Hepatocyte (in vitro differentiated cells): ENCODE results near the gene PTAFR. TPM values are rescaled to one million over a fixed set of nuclear protein-coding genes. Genes with fewer than 3 reads are reported as not detected.

ENCODE experiments used
- DNase-seq: peaks from one replicate; pipeline ENCODE4 v3.0.0-alpha.2; 2016; ENCODE audit warnings: low spot score
- H2AFZ ChIP-seq: fragments of 200-600 bp; sonication (generic); 2 replicates; pipeline ENCODE4 v1.6.0; 2016; ENCODE audit warnings: antibody characterized with exemption, mild to moderate bottlenecking
- H3K27ac ChIP-seq: fragments of 200-600 bp; sonication (generic); 2 replicates; pipeline ENCODE4 v1.5.1; 2016; ENCODE audit warnings: mild to moderate bottlenecking
- H3K27me3 ChIP-seq: fragments of 200-600 bp; sonication (generic); 2 replicates; pipeline ENCODE4 v1.6.1; 2016
- H3K36me3 ChIP-seq: fragments of 200-600 bp; sonication (generic); replicated peaks from 2 replicates; pipeline ENCODE4 v1.5.1; 2016; ENCODE audit warnings: low read depth; ENCODE audit not compliant: insufficient read depth
- H3K4me1 ChIP-seq: fragments of 200-600 bp; sonication (generic); 2 replicates; pipeline ENCODE4 v1.5.1; 2016; ENCODE audit warnings: mild to moderate bottlenecking, moderate library complexity; ENCODE audit not compliant: insufficient read depth
- H3K4me2 ChIP-seq: fragments of 200-600 bp; sonication (generic); 2 replicates; pipeline ENCODE4 v1.6.0; 2016
- H3K4me3 ChIP-seq: fragments of 200-600 bp; sonication (generic); 2 replicates; pipeline ENCODE4 v1.5.1; 2016; ENCODE audit warnings: mild to moderate bottlenecking
- H3K79me2 ChIP-seq: fragments of 200-600 bp; sonication (generic); 2 replicates; pipeline ENCODE4 v1.6.0; 2017; ENCODE audit warnings: mild to moderate bottlenecking
- H3K9me2 ChIP-seq: fragments of 200-600 bp; sonication (generic); replicated peaks from 2 replicates; pipeline ENCODE4 v1.6.0; 2017; ENCODE audit warnings: mild to moderate bottlenecking; ENCODE audit not compliant: insufficient read depth
- H3K9me3 ChIP-seq: fragments of 200-600 bp; sonication (generic); 2 replicates; pipeline ENCODE4 v1.5.1; 2016; ENCODE audit warnings: low read depth, mild to moderate bottlenecking
- H4K20me1 ChIP-seq: fragments of 200-600 bp; sonication (generic); 2 replicates; pipeline ENCODE4 v1.6.0; 2016; ENCODE audit warnings: mild to moderate bottlenecking; ENCODE audit not compliant: insufficient read depth, poor library complexity, severe bottlenecking
- CTCF ChIP-seq: fragments of 200-600 bp; sonication (generic); IDR thresholded peaks from 2 replicates; pipeline ENCODE4 v1.5.1; 2016; ENCODE audit warnings: antibody characterized with exemption, mild to moderate bottlenecking; ENCODE audit not compliant: poor library complexity
- EZH2 ChIP-seq: fragments of 200-600 bp; sonication (generic); IDR thresholded peaks from 2 replicates; pipeline ENCODE4 v1.6.1; 2016; ENCODE audit warnings: antibody characterized with exemption, mild to moderate bottlenecking, borderline replicate concordance
- EZH2phosphoT487 ChIP-seq: fragments of 200-600 bp; sonication (generic); IDR thresholded peaks from one replicate; pipeline ENCODE4 v1.6.1; 2018; ENCODE audit warnings: antibody characterized with exemption, mild to moderate bottlenecking, low read depth, moderate library complexity; ENCODE audit not compliant: unreplicated experiment, severe bottlenecking
- WGBS: methylation state at CpG from one replicate; pipeline ENCODE4 v1.1.6; 2016; ENCODE audit warnings: low lambda C conversion rate; ENCODE audit errors: missing lambda C conversion rate; 5-methylcytosine and 5-hydroxymethylcytosine counted together
- polyA plus RNA-seq: library from polyadenylated mRNA; unstranded; fragments of >200 nt; fragmentation: Nextera tagmentation; extraction: Ambion mirVana; gene quantifications from 2 replicates; pipeline ENCODE4 v1.2.1, GENCODE V29; 2016
- total RNA-seq: library from RNA; depleted of rRNA; stranded (reverse); fragments of >200 nt; gene quantifications from 2 replicates; pipeline ENCODE4 v1.2.3, GENCODE V29; 2014

Gene PTAFR
- total RNA-seq: 0.37 and 0.96 TPM in 2 replicates
- 0.29 and 1.4 TPM in 2 replicates for polyA plus RNA-seq

- H4K20me1 ChIP-seq: no peaks in the 10 kb centered on the region
- H3K36me3 ChIP-seq: no peaks in the 10 kb centered on the region
- no peaks in the 10 kb centered on the region for H3K9me3 ChIP-seq
- H3K4me2 ChIP-seq: no peak within 1 kb of the TSS
- 77% methylated on average over 18 of the region's 18 CpGs for WGBS
- no peaks in the 10 kb centered on the region for H3K4me1 ChIP-seq
- no peaks in the 10 kb centered on the region for H3K9me2 ChIP-seq
- TF ChIP-seq CTCF (no peak), EZH2phosphoT487 (no peak), EZH2 (no peak)
- no peaks in the 10 kb centered on the region for H3K79me2 ChIP-seq
- no peaks in the 10 kb centered on the region for H3K27me3 ChIP-seq
- H2AFZ ChIP-seq: no peak within 1 kb of the TSS
- no peak within 1 kb of the TSS for H3K4me3 ChIP-seq
- no peak within 1 kb of the TSS for H3K27ac ChIP-seq
- DNase-seq: no peak
Measured at GRCh38 chr1:28176492-28177470, at the start of gene PTAFR. Gene PTAFR, minus strand, starts transcription at chr1:28176690. Its CDS starts 25,669 bp downstream, at chr1:28151021.

GRCh38 chr1:28213315-28213714, 36.8 kb upstream of the PTAFR start:
- Histone ChIP-seq H3K9me2 (no peaks in the 10 kb centered on the region), H3K27ac (no peak overlapping the region), H3K4me2 (no peak overlapping the region), H3K36me3 (no peaks in the 10 kb centered on the region), H3K27me3 (no peaks in the 10 kb centered on the region), H3K4me3 (no peak overlapping the region), H3K79me2 (peaks cover 13% of the 10 kb centered on the region), H2AFZ (no peak overlapping the region), H4K20me1 (no peaks in the 10 kb centered on the region), H3K4me1 (no peaks in the 10 kb centered on the region), H3K9me3 (no peaks in the 10 kb centered on the region)
- DNase-seq: no peak
- TF ChIP-seq CTCF (no peak), EZH2phosphoT487 (no peak), EZH2 (no peak)
- 71% methylated on average over 2 of the region's 2 CpGs for WGBS

GRCh38 chr1:28209700-28210099, 33.2 kb upstream of the PTAFR start:
- Histone ChIP-seq H3K79me2 (peaks cover 8% of the 10 kb centered on the region), H3K9me2 (no peaks in the 10 kb centered on the region), H3K27ac (no peak overlapping the region), H2AFZ (no peak overlapping the region), H3K9me3 (no peaks in the 10 kb centered on the region), H3K4me1 (no peaks in the 10 kb centered on the region), H3K27me3 (no peaks in the 10 kb centered on the region), H4K20me1 (no peaks in the 10 kb centered on the region), H3K4me2 (no peak overlapping the region), H3K4me3 (no peak overlapping the region), H3K36me3 (no peaks in the 10 kb centered on the region)
- 70% methylated on average over 1 of the region's 1 CpG for WGBS
- TF ChIP-seq CTCF (no peak), EZH2phosphoT487 (no peak), EZH2 (no peak)
- DNase-seq: no peak
